Measurements from ENCODE around the gene SEC22C. TPM values are rescaled to one million over a fixed set of nuclear protein-coding genes. Genes with fewer than 3 reads are reported as not detected.

The SEC22C gene
- total RNA-seq, 2 experiments from 2014 or later: 56.0 to 58.9 TPM

GRCh38 chr3:42544492-42545283 is 37.1 kb downstream of the SEC22C start:
- Mint-ChIP-seq H3K36me3 (ENCODE audit: low read depth) (peaks cover 6% of the 10 kb centered on the region), H3K4me3 (no peak overlapping the region), H3K27ac (no peak overlapping the region), H3K4me1 (peaks cover 2% of the 10 kb centered on the region), H3K27me3 (no peaks in the 10 kb centered on the region), H3K9me3 (no peaks in the 10 kb centered on the region)
- ChIA-PET POLR2A (interaction anchor here (0.7 kb wide), 1 partner anchor 142 kb away, joined by 4 read pairs; no protein-coding TSS in a partner anchor), CTCF (interaction anchor here (1.5 to 1.6 kb wide), 2 partner anchors 22 to 37 kb away, joined by 3 to 4 read pairs; no protein-coding TSS in a partner anchor)
- no peak for DNase-seq

GRCh38 chr3:42541079-42541478 is 40.7 kb downstream of the SEC22C start:
- Mint-ChIP-seq H3K36me3 (ENCODE audit: low read depth) (no peaks in the 10 kb centered on the region), H3K27ac (peak overlapping the region; percentile 65), H3K9me3 (no peaks in the 10 kb centered on the region), H3K27me3 (no peaks in the 10 kb centered on the region), H3K4me3 (no peak overlapping the region), H3K4me1 (peaks cover 13% of the 10 kb centered on the region)
- POLR2A ChIA-PET: no interaction called here
- CTCF ChIA-PET: interaction anchor here (0.8 to 1.0 kb wide), 2 partner anchors 8 to 40 kb away, joined by 3 read pairs; no protein-coding TSS in a partner anchor
- no peak for DNase-seq

DNA sequence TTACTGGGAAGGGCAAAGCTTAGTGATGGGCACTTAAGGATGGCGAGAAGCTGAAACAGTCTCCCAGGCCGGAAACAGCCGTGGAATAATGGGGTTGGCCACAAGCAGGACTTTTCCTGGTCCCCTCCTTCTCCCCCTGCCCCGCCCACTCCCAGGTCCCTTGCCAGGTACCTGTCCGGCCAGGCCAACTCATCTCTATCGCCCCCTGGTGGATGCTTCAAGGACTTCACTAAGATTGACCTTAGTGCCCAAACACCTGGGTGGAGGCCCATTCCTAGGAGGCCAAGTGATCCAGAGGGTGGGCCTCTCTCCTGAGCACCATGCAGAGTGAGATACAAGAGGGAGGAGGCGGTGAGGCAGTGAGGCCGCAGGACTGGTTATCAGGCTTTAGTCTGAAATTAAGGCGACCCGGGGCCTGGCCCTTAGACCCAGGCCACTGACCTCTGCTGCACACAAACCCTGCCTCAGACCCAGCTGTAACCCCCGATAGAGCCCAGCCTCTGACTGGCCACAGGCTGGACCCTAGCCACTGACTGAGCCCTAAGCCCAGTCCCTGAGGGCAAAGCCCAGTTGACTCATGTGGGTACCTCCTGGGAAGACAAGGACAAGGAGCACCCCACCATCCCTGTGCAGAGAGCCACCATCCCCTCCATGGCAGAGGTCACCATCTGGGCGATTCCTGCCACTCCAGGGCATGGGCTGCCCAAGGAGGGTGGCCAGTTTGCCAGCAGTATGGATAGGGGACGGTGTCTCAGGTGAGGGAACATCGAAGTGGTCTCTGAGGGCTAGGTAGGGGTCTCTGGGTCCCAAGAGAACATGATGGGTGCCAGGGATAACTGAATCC is 41.7 kb downstream of the SEC22C start:
- Mint-ChIP-seq H3K27ac (peak overlapping the region; percentile 38), H3K27me3 (no peaks in the 10 kb centered on the region), H3K4me1 (peaks cover 16% of the 10 kb centered on the region), H3K9me3 (no peaks in the 10 kb centered on the region), H3K36me3 (ENCODE audit: low read depth) (no peaks in the 10 kb centered on the region), H3K4me3 (no peak overlapping the region)
- peak; percentile 73 for DNase-seq
- POLR2A ChIA-PET: no interaction called here
- CTCF ChIA-PET: interaction anchor here (1.7 kb wide), 1 partner anchor 31 kb away, joined by 4 read pairs; no protein-coding TSS in a partner anchor

DNA sequence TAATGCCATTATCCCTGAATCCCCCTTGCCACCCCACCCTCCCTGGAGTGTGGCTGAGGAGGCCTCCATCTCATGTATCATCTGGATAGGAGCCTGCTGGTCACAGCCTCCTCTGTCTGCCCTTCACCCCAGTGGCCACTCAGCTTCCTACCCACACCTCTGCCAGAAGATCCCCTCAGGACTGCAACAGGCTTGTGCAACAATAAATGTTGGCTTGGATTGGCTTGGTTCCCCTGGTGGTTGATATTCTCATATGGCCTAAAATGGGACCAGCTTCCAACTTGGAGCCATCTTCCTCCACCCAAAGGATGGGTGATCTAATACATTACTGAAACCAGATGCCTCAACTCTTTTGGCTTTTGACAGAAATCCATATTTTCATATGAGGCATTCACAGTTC is 44.4 kb downstream of the SEC22C start:
- H3K9me3 Mint-ChIP-seq: no peaks in the 10 kb centered on the region
- DNase-seq: no peak
- peaks cover 3% of the 10 kb centered on the region for H3K36me3 Mint-ChIP-seq (ENCODE audit: low read depth)
- H3K27ac Mint-ChIP-seq: no peak overlapping the region
- ChIA-PET CTCF (interaction anchor here (0.9 to 1.9 kb wide), 2 partner anchors 10 to 290 kb away, joined by 3 to 6 read pairs; no protein-coding TSS in a partner anchor), POLR2A (no interaction called here)
- no peaks in the 10 kb centered on the region for H3K27me3 Mint-ChIP-seq
- H3K4me1 Mint-ChIP-seq: peaks cover 32% of the 10 kb centered on the region
- H3K4me3 Mint-ChIP-seq: no peak overlapping the region

GRCh38 chr3:42535981-42536784 is 45.6 kb downstream of the SEC22C start:
- no peaks in the 10 kb centered on the region for H3K27me3 Mint-ChIP-seq
- POLR2A ChIA-PET: no interaction called here
- H3K9me3 Mint-ChIP-seq: no peaks in the 10 kb centered on the region
- CTCF ChIA-PET: interaction anchor here (0.9 to 3.8 kb wide), 4 partner anchors 11 to 289 kb away, joined by 3 to 20 read pairs (median 4); no protein-coding TSS in a partner anchor
- peaks cover 44% of the 10 kb centered on the region for H3K4me1 Mint-ChIP-seq
- peak; percentile 68 for DNase-seq
- H3K36me3 Mint-ChIP-seq (ENCODE audit: low read depth): peaks cover 14% of the 10 kb centered on the region
- no peak overlapping the region for H3K27ac Mint-ChIP-seq
- H3K4me3 Mint-ChIP-seq: no peak overlapping the region

GRCh38 chr3:42533161-42533897 is 48.4 kb downstream of the SEC22C start:
- Mint-ChIP-seq H3K36me3 (ENCODE audit: low read depth) (peaks cover 34% of the 10 kb centered on the region), H3K9me3 (peaks cover 5% of the 10 kb centered on the region), H3K27ac (peak overlapping the region; percentile 42), H3K4me3 (no peak overlapping the region), H3K4me1 (peaks cover 65% of the 10 kb centered on the region), H3K27me3 (no peaks in the 10 kb centered on the region)
- CTCF ChIA-PET: interaction anchor here (0.7 to 3.8 kb wide), 5 partner anchors 8 to 32 kb away, joined by 3 to 20 read pairs (median 9); partner anchors contain the start of gene VIPR1
- POLR2A ChIA-PET: no interaction called here
- DNase-seq: no peak

DNA sequence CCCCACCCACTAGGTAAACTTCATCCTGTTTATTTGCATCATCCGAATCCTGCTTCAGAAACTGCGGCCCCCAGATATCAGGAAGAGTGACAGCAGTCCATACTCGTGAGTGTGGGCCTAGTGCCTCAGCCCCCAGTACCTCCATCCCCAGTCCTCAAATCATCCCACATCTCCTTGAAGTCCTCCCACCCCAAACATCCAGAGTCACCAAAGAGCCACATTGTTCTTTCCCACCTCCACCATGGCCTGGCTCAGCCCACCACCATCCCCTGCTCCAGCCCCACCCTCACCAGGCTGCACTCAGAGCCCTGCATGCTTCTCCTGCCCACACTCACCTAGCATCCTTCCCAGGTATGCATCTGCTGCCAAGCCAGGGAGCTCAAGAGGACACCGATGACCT is 49.5 kb downstream of the SEC22C start:
- H3K36me3 Mint-ChIP-seq (ENCODE audit: low read depth): peaks cover 36% of the 10 kb centered on the region
- H3K27me3 Mint-ChIP-seq: no peaks in the 10 kb centered on the region
- peaks cover 73% of the 10 kb centered on the region for H3K4me1 Mint-ChIP-seq
- peaks cover 5% of the 10 kb centered on the region for H3K9me3 Mint-ChIP-seq
- ChIA-PET CTCF (interaction anchor here (1.3 kb wide), 1 partner anchor 10 kb away, joined by 4 read pairs; no protein-coding TSS in a partner anchor), POLR2A (no interaction called here)
- H3K4me3 Mint-ChIP-seq: no peak overlapping the region
- H3K27ac Mint-ChIP-seq: peak overlapping the region; percentile 71
- DNase-seq: no peak

GRCh38 chr3:42531470-42531869 is 50.3 kb downstream of the SEC22C start:
- peaks cover 5% of the 10 kb centered on the region for H3K9me3 Mint-ChIP-seq
- no peaks in the 10 kb centered on the region for H3K27me3 Mint-ChIP-seq
- ChIA-PET CTCF (interaction anchor here (1.1 kb wide), 1 partner anchor 22 kb away, joined by 3 read pairs; no protein-coding TSS in a partner anchor), POLR2A (no interaction called here)
- H3K36me3 Mint-ChIP-seq (ENCODE audit: low read depth): peaks cover 40% of the 10 kb centered on the region
- H3K4me3 Mint-ChIP-seq: no peak overlapping the region
- H3K4me1 Mint-ChIP-seq: peaks cover 80% of the 10 kb centered on the region
- no peak for DNase-seq
- no peak overlapping the region for H3K27ac Mint-ChIP-seq

DNA sequence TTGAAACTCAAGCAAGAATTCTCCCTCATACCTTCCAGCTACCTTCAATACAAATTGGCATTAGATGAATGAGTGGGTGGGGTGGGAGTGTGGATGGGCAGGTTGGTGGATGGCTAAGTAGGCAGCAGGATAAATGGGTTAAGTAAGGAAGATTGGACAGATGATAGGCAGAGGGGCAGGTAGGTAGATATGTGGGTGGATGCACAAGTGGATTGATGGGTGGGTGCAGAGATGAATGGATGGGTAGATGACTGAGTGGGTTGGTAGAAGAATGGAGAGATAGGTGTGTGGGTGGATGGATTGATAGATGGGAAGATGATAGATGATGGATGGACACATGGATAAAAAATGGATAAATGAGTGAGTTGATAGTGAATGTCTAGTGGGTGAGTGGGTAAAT is 51.7 kb downstream of the SEC22C start:
- Mint-ChIP-seq H3K4me1 (peaks cover 83% of the 10 kb centered on the region), H3K36me3 (ENCODE audit: low read depth) (peaks cover 40% of the 10 kb centered on the region), H3K9me3 (peaks cover 5% of the 10 kb centered on the region), H3K4me3 (peak overlapping the region; percentile 35), H3K27me3 (no peaks in the 10 kb centered on the region), H3K27ac (peak overlapping the region; percentile 85)
- POLR2A ChIA-PET: no interaction called here
- DNase-seq: no peak
- CTCF ChIA-PET: interaction anchor here (0.6 kb wide), 1 partner anchor 201 kb away, joined by 3 read pairs; no protein-coding TSS in a partner anchor

DNA sequence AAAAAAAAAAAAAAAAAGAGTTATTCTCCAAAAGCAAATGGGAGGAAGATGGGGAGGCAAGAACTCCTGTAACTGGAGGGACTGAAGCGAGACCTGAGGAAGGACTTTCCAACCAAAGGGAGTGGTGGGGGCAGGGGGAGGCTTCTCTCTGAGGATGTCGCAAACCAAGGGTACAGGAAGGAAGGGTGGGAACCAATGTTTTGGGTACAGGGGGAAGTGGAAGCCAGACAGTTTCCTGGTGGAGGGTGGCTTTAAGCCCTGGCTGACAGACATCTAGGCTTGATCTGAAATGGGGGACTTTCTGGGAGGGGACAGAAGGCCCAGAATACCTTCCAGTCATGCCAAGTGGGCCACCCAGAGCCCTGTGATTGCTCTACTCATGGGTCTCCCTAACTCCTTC is 52.3 kb downstream of the SEC22C start:
- peaks cover 40% of the 10 kb centered on the region for H3K36me3 Mint-ChIP-seq (ENCODE audit: low read depth)
- ChIA-PET POLR2A (no interaction called here), CTCF (interaction anchor here (0.6 kb wide), 1 partner anchor 200 kb away, joined by 3 read pairs; no protein-coding TSS in a partner anchor)
- no peaks in the 10 kb centered on the region for H3K27me3 Mint-ChIP-seq
- H3K27ac Mint-ChIP-seq: peak overlapping the region; percentile 85
- peaks cover 83% of the 10 kb centered on the region for H3K4me1 Mint-ChIP-seq
- peak overlapping the region; percentile 55 for H3K4me3 Mint-ChIP-seq
- H3K9me3 Mint-ChIP-seq: peaks cover 5% of the 10 kb centered on the region
- peak; percentile 33 for DNase-seq

GRCh38 chr3:42527368-42527917 is 54.3 kb downstream of the SEC22C start:
- H3K4me3 Mint-ChIP-seq: no peak overlapping the region
- CTCF ChIA-PET: interaction anchor here (1.1 to 4.3 kb wide), 3 partner anchors 8 to 25 kb away, joined by 3 to 20 read pairs (median 4); partner anchors contain the start of gene VIPR1
- POLR2A ChIA-PET: no interaction called here
- no peaks in the 10 kb centered on the region for H3K27me3 Mint-ChIP-seq
- peaks cover 38% of the 10 kb centered on the region for H3K36me3 Mint-ChIP-seq (ENCODE audit: low read depth)
- H3K4me1 Mint-ChIP-seq: peaks cover 67% of the 10 kb centered on the region
- peak overlapping the region; percentile 89 for H3K27ac Mint-ChIP-seq
- H3K9me3 Mint-ChIP-seq: peaks cover 5% of the 10 kb centered on the region
- no peak for DNase-seq
